Endothelial cell of umbilical vein (primary cell): Measurements from ENCODE around the gene SELENOH. TPM values are rescaled to one million over a fixed set of nuclear protein-coding genes. Genes with fewer than 3 reads are reported as not detected.

ENCODE experiments used
- BruUV-seq: library from RNA; stranded (reverse); fragments of 400-500 nt; replicated peaks from 2 replicates; lab custom pipeline; 2021; lab: Mats Ljungman, UMichigan
- CTCF ChIA-PET: fragments of 300-600, 350-600 bp; sonication (Branson Sonifier 250); formaldehyde crosslinking; loops from one replicate; lab custom pipeline; 2021; ENCODE audit warnings: antibody characterized with exemption, inconsistent platforms; lab: Charles Lee
- POLR2A ChIA-PET: fragments of 300-600, 350-600 bp; sonication (Branson Sonifier 250); formaldehyde crosslinking; loops from one replicate; lab custom pipeline; 2021; ENCODE audit warnings: antibody characterized with exemption, inconsistent platforms; lab: Charles Lee
- DNase-seq: peaks from one replicate; pipeline ENCODE4 v3.0.0-alpha.2; 2011; ENCODE audit warnings: low read depth, low spot score
- FAIRE-seq: peaks from 2 replicates; lab custom pipeline; 2011; peaks lifted over from hg19 to GRCh38; lab: Jason Lieb, UNC
- H2AFZ ChIP-seq: 2 replicates; pipeline ENCODE4 v1.6.0; 2012; ENCODE audit warnings: low read depth, low read length, control low read depth, inconsistent platforms
- H3K27ac ChIP-seq: 2 replicates; pipeline ENCODE4 v1.5.1; 2011; ENCODE audit warnings: low read depth, mild to moderate bottlenecking, control low read depth, low read length, moderate library complexity; ENCODE audit not compliant: insufficient read depth
- H3K27me3 ChIP-seq, 2 experiments: 2 replicates each; pipeline versions ENCODE4 v1.6.0 to v1.6.1; 2011; ENCODE audit warnings: low read length in 2 of 2, mixed read lengths in 1 of 2; ENCODE audit not compliant: control insufficient read depth in 2 of 2, insufficient read depth in 2 of 2
- H3K36me3 ChIP-seq, 2 experiments: 2 replicates in 1 of 2; 3 replicates in 1 of 2; pipeline ENCODE4 v1.5.1; 2011; ENCODE audit warnings: low read length in 2 of 2, mild to moderate bottlenecking in 1 of 2, moderate library complexity in 1 of 2; ENCODE audit not compliant: control insufficient read depth in 2 of 2, insufficient read depth in 2 of 2; ENCODE audit errors: extremely low read depth in 1 of 2
- H3K4me1 ChIP-seq: 3 replicates; pipeline ENCODE4 v1.5.1; 2011; ENCODE audit warnings: mild to moderate bottlenecking, low read length; ENCODE audit not compliant: control insufficient read depth, insufficient read depth; ENCODE audit errors: extremely low read depth
- H3K4me2 ChIP-seq: 2 replicates; pipeline ENCODE4 v1.6.1; 2011; ENCODE audit warnings: low read length, control low read depth, mixed read lengths; ENCODE audit not compliant: insufficient read depth
- H3K4me3 ChIP-seq, 3 experiments: fragments of 200-600 bp in 1 of 3; sonication (generic), shearing (Covaris generic) in 1 of 3; replicated peaks in 1 of 3; 2 replicates each; pipeline ENCODE4 v1.5.1; 2011 to 2016; ENCODE audit warnings: control low read depth in 3 of 3, low read length in 3 of 3, mild to moderate bottlenecking in 2 of 3, inconsistent platforms in 1 of 3, low read depth in 1 of 3, moderate library complexity in 1 of 3; ENCODE audit not compliant: insufficient read depth in 1 of 3
- H3K79me2 ChIP-seq: 2 replicates; pipeline ENCODE4 v1.6.0; 2012; ENCODE audit warnings: low read length, inconsistent platforms; ENCODE audit not compliant: control insufficient read depth, insufficient read depth
- H3K9ac ChIP-seq: replicated peaks from 2 replicates; pipeline ENCODE3; 2011; ENCODE audit warnings: low read length, control low read depth; ENCODE audit not compliant: insufficient read depth; ENCODE audit errors: extremely low read depth
- H3K9me1 ChIP-seq: replicated peaks from 3 replicates; pipeline ENCODE4 v1.6.0; 2011; ENCODE audit warnings: mild to moderate bottlenecking, low read length; ENCODE audit not compliant: control insufficient read depth, insufficient read depth; ENCODE audit errors: extremely low read depth
- H3K9me3 ChIP-seq: replicated peaks from 2 replicates; pipeline ENCODE4 v1.5.1; 2012; ENCODE audit warnings: low read length, inconsistent platforms; ENCODE audit not compliant: control insufficient read depth, insufficient read depth
- H4K20me1 ChIP-seq: replicated peaks from 2 replicates; pipeline ENCODE3; 2011; ENCODE audit warnings: mild to moderate bottlenecking, low read length; ENCODE audit not compliant: control insufficient read depth, insufficient read depth; ENCODE audit errors: extremely low read depth
- EZH2 ChIP-seq: IDR thresholded peaks from 2 replicates; pipeline ENCODE4 v1.6.1; 2012; ENCODE audit warnings: borderline replicate concordance, low read depth, mild to moderate bottlenecking, moderate library complexity, low read length, inconsistent platforms; ENCODE audit not compliant: severe bottlenecking
- FOS ChIP-seq: IDR thresholded peaks from 2 replicates; pipeline ENCODE4 v1.6.1; 2011; ENCODE audit warnings: mild to moderate bottlenecking, low read length, moderate library complexity, borderline replicate concordance; ENCODE audit not compliant: insufficient read depth
- GATA2 ChIP-seq: IDR thresholded peaks from 2 replicates; pipeline ENCODE4 v1.7.0; 2011; ENCODE audit warnings: low read depth, mild to moderate bottlenecking, moderate library complexity, mixed read lengths, low read length; ENCODE audit not compliant: insufficient read length, insufficient read depth
- JUN ChIP-seq: IDR thresholded peaks from 2 replicates; pipeline ENCODE4 v1.6.1; 2011; ENCODE audit warnings: borderline replicate concordance, low read depth; ENCODE audit not compliant: insufficient read length, insufficient read depth
- MYC ChIP-seq: IDR thresholded peaks from one replicate; pipeline ENCODE4 v1.6.1; 2011; ENCODE audit warnings: mild to moderate bottlenecking, low read depth, low read length
- POLR2A ChIP-seq: IDR thresholded peaks from 2 replicates; pipeline ENCODE4 v1.6.1; 2012; ENCODE audit warnings: low read depth, mild to moderate bottlenecking, control low read depth, low read length
- POLR2AphosphoS5 ChIP-seq: IDR thresholded peaks from 2 replicates; pipeline ENCODE4 v1.6.1; 2012; ENCODE audit warnings: low read depth, mild to moderate bottlenecking, control low read depth, low read length, moderate library complexity; ENCODE audit not compliant: insufficient read depth
- dilution Hi-C: fragments of 300-500 bp; cut with MboI; formaldehyde crosslinking; loops from one replicate; pipeline ENCODE4 v1.15.0; 2019; ENCODE audit warnings: low sequenced_read_pairs; ENCODE audit not compliant: extremely low pct_ligation_motif_present
- intact Hi-C: fragments of 100-400 bp; cut with micrococcal nuclease; formaldehyde crosslinking; loops from one replicate; pipeline ENCODE4 v1.10.0; 2022
- polyA plus RNA-seq, 4 experiments: library from polyadenylated mRNA; depleted of rRNA in 3 of 4; stranded (reverse) in 3 of 4; unstranded in 1 of 4; fragments of >200 nt; gene quantifications; 2 replicates each; pipeline versions ENCODE4 v1.2.1 to v1.2.3, GENCODE V29; 2011 to 2012; ENCODE audit warnings: missing spikeins in 1 of 4
- total RNA-seq: library from RNA; stranded (reverse); gene quantifications from 2 replicates; pipeline ENCODE4 v1.2.3, GENCODE V29; 2021
- TF ChIP-seq, protein P1 (sequence below): IDR thresholded peaks from 2 replicates; pipeline ENCODE4 v1.6.1; 2011; ENCODE audit not compliant: insufficient read depth, insufficient read length
- TF ChIP-seq, protein P2 (sequence below), 2 donors: IDR thresholded peaks; 1 replicate in 1 of 2; 2 replicates in 1 of 2; pipeline ENCODE4 v1.5.1; 2011; ENCODE audit warnings: low read length in 2 of 2, mild to moderate bottlenecking in 2 of 2, moderate library complexity in 2 of 2, control low read depth in 1 of 2, inconsistent platforms in 1 of 2, low read depth in 1 of 2; ENCODE audit not compliant: insufficient read depth in 1 of 2; ENCODE audit errors: extremely low read depth in 1 of 2

The SELENOH gene
- total and polyA plus RNA-seq, 2 donors (not counting 3 experiments of a cell fraction or from before 2014, with no cell fraction given), result 161 to 247 TPM

DNA sequence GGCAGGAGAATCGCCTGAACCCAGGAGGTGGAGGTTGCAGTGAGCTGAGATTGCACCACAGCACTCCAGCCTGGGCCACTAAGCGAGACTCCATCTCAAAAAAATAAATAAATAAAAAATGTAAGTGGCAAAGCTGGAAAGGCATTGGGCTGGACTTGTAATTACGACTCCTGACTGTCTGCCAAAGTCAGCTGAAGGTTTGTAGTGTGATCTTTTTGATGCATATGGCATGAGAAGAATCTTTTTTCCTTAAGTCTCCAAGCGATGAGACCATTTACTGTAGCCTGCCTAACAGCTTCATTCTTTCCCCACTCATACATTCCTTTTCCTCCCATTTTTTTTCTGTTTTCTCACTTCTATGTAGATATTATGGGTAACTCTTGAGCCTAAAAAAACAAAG, 45.1 kb downstream of the SELENOH start:
- H4K20me1 ChIP-seq, result peaks cover 13% of the 10 kb centered on the region
- H2AFZ ChIP-seq, result no peak overlapping the region
- intact Hi-C loops, result no loop called here
- no peak overlapping the region for H3K27ac ChIP-seq
- no peak overlapping the region for H3K4me3 ChIP-seq
- no peak overlapping the region for H3K4me2 ChIP-seq
- H3K36me3 ChIP-seq, result peaks cover 2 to 3% of the 10 kb centered on the region in 2 experiments
- TF ChIP-seq, protein P1, sequence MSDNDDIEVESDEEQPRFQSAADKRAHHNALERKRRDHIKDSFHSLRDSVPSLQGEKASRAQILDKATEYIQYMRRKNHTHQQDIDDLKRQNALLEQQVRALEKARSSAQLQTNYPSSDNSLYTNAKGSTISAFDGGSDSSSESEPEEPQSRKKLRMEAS, result no peak
- TF ChIP-seq POLR2AphosphoS5 (no peak), GATA2 (no peak), MYC (no peak)
- ChIA-PET CTCF (interaction anchor here (1.0 kb wide), 1 partner anchor 14 kb away, joined by 4 read pairs; no protein-coding TSS in a partner anchor), POLR2A (no interaction called here)
- H3K4me1 ChIP-seq, result peaks cover 19% of the 10 kb centered on the region
- no peaks in the 10 kb centered on the region for H3K9me1 ChIP-seq
- H3K27me3 ChIP-seq, result no peaks in the 10 kb centered on the region
- DNase-seq (no peak), FAIRE-seq (no peak)
- H3K79me2 ChIP-seq, result peaks cover 97% of the 10 kb centered on the region
- dilution Hi-C loops, result no loop called here
- no peak overlapping the region for H3K9ac ChIP-seq
- no TSS peak for BruUV-seq
- no peaks in the 10 kb centered on the region for H3K9me3 ChIP-seq

DNA sequence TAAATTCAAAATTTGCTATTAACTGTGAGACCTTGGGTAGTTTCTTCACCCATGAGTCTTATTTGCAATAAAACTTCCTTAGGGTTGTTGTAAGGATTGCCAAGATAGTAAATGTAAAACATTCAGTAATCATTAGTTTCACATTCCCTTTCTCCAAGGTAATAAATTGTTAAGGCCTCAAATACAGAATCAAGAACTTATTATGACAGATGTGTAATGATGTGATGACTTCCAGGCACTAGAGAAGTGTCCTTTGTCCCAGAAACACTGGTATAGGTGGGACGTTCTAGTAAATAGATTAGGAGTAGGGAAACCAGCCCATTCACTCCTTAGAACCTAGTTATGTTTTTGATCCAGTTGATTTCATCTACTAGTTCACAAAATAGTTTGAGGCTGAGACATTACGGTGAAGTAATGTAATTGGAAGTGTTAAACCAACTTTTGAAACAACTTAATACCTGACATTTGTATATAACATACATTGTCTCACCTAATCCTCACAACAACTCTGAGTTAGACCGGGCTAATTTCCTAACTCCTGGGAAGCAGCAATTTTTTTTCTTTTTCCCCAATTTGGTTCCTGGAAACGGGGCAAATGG, 45.8 kb downstream of the SELENOH start:
- Histone ChIP-seq H3K36me3 (peaks cover 2 to 3% of the 10 kb centered on the region in 2 experiments), H3K27ac (no peak overlapping the region), H3K4me2 (no peak overlapping the region), H3K9me1 (no peaks in the 10 kb centered on the region), H2AFZ (no peak overlapping the region), H3K4me3 (no peak overlapping the region), H4K20me1 (peaks cover 13% of the 10 kb centered on the region), H3K9me3 (no peaks in the 10 kb centered on the region), H3K79me2 (peaks cover 97% of the 10 kb centered on the region), H3K4me1 (peaks cover 19% of the 10 kb centered on the region), H3K27me3 (no peaks in the 10 kb centered on the region), H3K9ac (no peak overlapping the region)
- no TSS peak for BruUV-seq
- TF ChIP-seq GATA2 (no peak), FOS (no peak), MYC (no peak), JUN (no peak), EZH2 (no peak), POLR2AphosphoS5 (no peak), POLR2A (no peak)
- TF ChIP-seq, protein P2, sequence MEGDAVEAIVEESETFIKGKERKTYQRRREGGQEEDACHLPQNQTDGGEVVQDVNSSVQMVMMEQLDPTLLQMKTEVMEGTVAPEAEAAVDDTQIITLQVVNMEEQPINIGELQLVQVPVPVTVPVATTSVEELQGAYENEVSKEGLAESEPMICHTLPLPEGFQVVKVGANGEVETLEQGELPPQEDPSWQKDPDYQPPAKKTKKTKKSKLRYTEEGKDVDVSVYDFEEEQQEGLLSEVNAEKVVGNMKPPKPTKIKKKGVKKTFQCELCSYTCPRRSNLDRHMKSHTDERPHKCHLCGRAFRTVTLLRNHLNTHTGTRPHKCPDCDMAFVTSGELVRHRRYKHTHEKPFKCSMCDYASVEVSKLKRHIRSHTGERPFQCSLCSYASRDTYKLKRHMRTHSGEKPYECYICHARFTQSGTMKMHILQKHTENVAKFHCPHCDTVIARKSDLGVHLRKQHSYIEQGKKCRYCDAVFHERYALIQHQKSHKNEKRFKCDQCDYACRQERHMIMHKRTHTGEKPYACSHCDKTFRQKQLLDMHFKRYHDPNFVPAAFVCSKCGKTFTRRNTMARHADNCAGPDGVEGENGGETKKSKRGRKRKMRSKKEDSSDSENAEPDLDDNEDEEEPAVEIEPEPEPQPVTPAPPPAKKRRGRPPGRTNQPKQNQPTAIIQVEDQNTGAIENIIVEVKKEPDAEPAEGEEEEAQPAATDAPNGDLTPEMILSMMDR (IDR thresholded peaks at IDR 0.05; ENCODE audit: extremely low read depth in 1 of 2, insufficient read depth in 1 of 2, low read depth in 1 of 2, low read length in 2 of 2), result no peak
- TF ChIP-seq, protein P1, result no peak
- DNase-seq, result no peak
- dilution Hi-C loops, result no loop called here
- ChIA-PET POLR2A (no interaction called here), CTCF (interaction anchor here (1.0 kb wide), 1 partner anchor 13 kb away, joined by 4 read pairs; no protein-coding TSS in a partner anchor)
- intact Hi-C loops, result no loop called here
- no peak for FAIRE-seq
